Transverse colon (tissue), 3 donors: ENCODE data around the gene BZW1.

Experiments used
- POLR2A ChIP-seq: fragments of 450-650 bp; IDR thresholded peaks from one replicate; pipeline ENCODE4 v1.6.1; 2016; ENCODE audit warnings: antibody characterized with exemption, mild to moderate bottlenecking, moderate library complexity
- TF ChIP-seq, protein P1 (sequence below), 5 experiments: fragments of 200-600 bp in 3 of 5; fragments of 450-650 bp in 2 of 5; sonication (generic) in 3 of 5; IDR thresholded peaks; 1 replicate in 2 of 5; 2 replicates in 3 of 5; pipeline ENCODE4 v1.5.1; 2016 to 2017; ENCODE audit warnings: antibody characterized with exemption in 5 of 5, inconsistent platforms in 3 of 5, mild to moderate bottlenecking in 2 of 5, moderate library complexity in 1 of 5

DNA sequence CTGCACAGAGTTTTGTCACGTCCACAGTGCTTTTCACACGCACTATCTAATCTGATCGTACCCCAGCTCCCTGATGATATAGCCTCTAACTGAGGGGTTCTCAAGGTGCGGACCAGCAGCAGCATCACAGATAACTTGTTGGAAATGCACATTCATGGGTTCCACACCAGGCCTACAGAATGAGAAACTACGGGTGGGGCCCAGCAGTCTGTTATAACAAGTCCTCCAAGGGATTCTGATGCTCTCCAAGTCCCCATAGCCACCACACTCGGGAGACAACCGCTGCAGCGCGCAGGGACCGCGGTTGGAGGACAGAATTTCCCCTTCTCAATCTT lies 745 bp upstream of the BZW1 start:
- TF ChIP-seq, protein P1, sequence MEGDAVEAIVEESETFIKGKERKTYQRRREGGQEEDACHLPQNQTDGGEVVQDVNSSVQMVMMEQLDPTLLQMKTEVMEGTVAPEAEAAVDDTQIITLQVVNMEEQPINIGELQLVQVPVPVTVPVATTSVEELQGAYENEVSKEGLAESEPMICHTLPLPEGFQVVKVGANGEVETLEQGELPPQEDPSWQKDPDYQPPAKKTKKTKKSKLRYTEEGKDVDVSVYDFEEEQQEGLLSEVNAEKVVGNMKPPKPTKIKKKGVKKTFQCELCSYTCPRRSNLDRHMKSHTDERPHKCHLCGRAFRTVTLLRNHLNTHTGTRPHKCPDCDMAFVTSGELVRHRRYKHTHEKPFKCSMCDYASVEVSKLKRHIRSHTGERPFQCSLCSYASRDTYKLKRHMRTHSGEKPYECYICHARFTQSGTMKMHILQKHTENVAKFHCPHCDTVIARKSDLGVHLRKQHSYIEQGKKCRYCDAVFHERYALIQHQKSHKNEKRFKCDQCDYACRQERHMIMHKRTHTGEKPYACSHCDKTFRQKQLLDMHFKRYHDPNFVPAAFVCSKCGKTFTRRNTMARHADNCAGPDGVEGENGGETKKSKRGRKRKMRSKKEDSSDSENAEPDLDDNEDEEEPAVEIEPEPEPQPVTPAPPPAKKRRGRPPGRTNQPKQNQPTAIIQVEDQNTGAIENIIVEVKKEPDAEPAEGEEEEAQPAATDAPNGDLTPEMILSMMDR (IDR thresholded peaks at IDR 0.05): no peak
- no peak for TF ChIP-seq POLR2A
